ENCODE data around the gene PIGQ.

The PIGQ gene

DNA sequence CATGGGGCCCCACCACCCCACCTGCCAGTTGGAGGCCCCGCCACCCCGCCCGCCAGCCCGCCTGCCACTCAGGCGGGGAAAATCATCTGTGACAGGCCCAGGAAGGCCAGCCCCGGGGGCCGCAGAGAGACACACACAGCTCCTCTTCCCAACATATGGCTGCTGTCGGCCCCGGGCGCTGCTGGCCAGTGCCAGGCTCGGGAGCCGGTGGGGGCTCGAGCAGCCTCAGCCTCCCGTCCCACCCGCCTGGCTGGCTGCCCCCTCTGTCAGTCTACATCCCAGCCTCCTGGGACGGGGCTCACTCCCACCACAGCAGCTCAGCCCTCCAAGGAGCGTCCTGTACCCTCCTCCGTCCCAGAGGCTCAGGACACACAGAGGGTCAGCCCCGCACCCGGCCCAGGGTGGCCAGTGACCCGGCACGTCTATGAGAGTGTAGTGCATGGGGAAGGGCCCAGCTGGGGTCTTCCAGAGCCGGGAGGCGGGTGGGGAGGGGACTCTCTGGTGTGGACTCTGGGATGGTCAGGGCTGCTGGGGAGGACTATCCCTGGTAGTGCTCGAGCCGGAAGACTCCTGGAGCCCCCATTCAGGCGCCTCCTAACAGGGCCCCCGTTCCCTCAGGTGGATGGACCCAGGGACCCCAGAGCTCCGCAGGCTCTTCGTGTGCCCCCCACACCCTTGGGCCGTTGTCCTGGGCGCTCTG lies 13.1 kb upstream of the PIGQ start:
- DNase-seq (ENCODE audit: low read depth in 2 of 2): no peak
- TF ChIP-seq, protein P1, sequence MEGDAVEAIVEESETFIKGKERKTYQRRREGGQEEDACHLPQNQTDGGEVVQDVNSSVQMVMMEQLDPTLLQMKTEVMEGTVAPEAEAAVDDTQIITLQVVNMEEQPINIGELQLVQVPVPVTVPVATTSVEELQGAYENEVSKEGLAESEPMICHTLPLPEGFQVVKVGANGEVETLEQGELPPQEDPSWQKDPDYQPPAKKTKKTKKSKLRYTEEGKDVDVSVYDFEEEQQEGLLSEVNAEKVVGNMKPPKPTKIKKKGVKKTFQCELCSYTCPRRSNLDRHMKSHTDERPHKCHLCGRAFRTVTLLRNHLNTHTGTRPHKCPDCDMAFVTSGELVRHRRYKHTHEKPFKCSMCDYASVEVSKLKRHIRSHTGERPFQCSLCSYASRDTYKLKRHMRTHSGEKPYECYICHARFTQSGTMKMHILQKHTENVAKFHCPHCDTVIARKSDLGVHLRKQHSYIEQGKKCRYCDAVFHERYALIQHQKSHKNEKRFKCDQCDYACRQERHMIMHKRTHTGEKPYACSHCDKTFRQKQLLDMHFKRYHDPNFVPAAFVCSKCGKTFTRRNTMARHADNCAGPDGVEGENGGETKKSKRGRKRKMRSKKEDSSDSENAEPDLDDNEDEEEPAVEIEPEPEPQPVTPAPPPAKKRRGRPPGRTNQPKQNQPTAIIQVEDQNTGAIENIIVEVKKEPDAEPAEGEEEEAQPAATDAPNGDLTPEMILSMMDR (IDR thresholded peaks at IDR 0.05; ENCODE audit: low read depth, low read length): no peak
- no peak overlapping the region for H3K4me3 ChIP-seq (replicated peaks in 1 of 2; ENCODE audit: low read depth in 2 of 2, low read length in 2 of 2)

DNA sequence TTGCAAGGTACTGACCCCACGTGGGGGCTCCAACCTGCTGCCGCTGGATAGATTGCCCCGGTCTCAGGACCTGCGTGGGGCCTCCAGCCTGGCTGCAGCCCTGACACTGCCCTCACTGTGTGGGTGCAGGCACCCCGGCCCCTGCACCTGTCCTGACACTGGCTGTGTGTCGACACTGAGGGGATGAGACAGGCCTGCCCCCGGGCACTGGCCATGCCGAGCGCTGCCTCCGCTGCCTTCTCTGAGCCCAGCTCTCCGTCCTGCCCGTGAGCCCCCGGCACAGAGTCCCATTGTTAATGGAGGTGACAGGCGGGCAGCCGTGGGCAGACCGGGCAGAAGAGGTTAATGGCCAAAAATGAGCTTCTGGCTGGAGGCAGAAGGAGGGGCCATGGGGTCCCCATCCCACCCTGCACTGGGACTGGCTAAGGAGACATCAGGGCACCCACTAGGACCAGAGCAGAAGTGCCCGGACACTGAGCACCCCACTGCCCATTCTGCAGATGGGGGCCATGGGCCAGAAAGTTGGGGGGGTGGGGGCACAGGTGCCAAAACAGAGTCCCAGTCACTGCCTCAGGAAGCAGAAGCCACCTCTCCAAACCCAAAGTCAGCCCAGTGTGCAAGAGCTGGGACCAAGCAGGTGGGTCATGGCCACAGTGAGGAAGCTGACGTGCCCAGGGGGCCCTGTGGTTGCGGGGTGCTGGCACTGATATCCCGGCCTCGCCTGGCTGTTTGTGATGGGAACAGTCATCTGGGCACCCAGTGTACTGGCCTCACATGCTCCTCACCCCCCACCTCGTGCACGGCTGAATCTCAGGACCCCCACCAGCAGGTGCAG lies 12.1 kb upstream of the PIGQ start:
- no peak for DNase-seq (ENCODE audit: low read depth in 2 of 2)
- H3K4me3 ChIP-seq (replicated peaks in 1 of 2; ENCODE audit: low read depth in 2 of 2, low read length in 2 of 2): no peak overlapping the region
- TF ChIP-seq, protein P1 (IDR thresholded peaks at IDR 0.05; ENCODE audit: low read depth, low read length): no peak

DNA sequence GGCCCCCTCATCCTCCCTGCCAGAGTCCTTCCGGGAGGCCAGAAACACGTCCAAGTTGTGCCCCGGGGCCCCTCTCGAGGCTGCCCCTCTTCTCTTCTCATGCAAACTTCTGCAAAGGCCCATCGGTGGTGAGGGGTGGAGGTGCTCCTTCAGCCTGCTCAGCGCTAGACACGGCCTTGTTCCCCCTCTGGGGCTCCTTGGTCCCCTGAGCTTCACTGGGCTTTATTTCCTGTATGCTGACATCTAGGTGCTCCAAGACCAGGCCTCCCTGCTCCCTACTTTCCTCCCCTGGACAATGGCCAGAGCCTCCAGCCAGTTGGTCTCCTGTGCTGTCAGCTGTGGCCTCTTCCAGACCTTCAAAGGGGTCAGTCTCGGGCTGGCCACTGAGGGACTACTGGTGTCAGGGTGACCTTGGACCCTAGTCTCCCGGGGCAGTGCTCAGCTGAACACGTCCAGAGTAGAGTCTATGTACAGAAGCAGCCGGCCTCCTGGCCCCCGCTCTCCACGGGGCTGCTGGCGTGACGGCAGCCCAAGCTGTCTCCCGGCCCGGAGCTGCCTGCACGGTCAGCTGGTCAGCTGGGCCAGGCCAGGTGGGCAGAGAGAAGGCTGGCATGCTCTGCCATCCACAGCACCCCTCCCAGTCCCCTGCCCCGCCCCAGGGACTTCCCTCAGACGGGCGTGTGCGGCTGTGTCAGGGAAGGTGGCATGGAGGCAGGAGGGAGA lies 11.3 kb upstream of the PIGQ start:
- H3K4me3 ChIP-seq (replicated peaks in 1 of 2; ENCODE audit: low read depth in 2 of 2, low read length in 2 of 2): no peak overlapping the region
- TF ChIP-seq, protein P1 (IDR thresholded peaks at IDR 0.05; ENCODE audit: low read depth, low read length): no peak
- DNase-seq (ENCODE audit: low read depth in 2 of 2): no peak

DNA sequence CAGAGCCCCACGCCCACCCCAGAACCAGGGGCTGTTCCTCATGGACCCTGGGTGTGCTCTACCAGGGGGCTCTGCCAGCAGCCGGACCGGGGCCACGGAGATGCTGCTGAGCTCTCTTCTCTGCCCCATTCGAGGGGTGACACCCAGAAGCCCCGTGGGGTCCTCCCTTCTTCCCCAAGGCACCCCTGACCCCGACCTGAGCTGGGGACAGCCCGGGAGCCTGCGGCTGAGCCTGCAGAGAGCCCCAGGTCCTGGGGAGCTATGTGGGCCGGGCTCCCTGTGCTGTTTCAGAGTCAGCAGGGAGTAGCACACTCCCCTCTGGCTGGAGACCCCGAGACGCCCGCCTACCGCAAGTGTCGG lies 10.8 kb upstream of the PIGQ start:
- DNase-seq (ENCODE audit: low read depth in 2 of 2): no peak
- TF ChIP-seq, protein P1 (IDR thresholded peaks at IDR 0.05; ENCODE audit: low read depth, low read length): no peak
- no peak overlapping the region for H3K4me3 ChIP-seq (replicated peaks in 1 of 2; ENCODE audit: low read depth in 2 of 2, low read length in 2 of 2)

DNA sequence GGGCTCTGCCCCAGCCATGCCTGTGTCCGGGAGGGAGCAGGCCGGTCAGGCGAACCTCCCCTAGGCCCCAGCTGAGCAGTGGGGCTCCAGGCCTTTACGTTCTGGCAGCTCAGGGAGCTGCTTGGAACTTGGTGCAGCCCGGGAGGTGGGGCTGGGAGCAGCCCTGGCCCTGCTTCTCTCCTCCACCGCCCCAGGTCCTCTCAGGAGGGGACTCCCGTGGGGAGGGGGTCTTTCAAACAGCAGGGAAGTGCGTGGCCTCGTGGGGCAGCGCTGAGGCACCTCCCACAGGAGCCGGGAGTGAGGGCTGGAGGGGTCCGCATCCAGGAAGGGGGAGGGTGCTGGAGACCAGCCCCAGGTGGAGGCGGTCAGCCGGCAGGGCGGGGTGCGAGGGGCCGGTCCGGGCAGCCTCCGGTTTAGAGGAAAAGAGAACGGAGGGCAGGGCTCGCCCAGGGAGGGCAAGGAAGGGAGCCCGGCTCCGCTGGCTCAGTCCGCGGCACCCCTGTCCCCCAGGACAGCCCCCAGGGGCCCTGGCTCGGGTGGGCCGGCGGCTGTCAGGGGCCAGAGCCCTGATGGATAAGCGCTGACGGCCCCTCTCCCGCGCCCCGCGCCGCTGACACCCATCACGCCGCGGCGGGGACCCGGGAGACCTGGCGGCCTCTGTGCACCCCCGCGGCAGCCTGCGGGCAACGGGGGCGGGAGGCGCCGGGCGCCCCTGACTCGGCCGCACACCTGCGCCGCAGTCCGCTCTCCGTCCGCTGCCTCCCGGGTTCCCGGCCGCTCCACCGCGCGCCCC lies 10.2 kb upstream of the PIGQ start:
- H3K4me3 ChIP-seq (replicated peaks in 1 of 2; ENCODE audit: low read depth in 2 of 2, low read length in 2 of 2): no peak overlapping the region
- no peak for DNase-seq (ENCODE audit: low read depth in 2 of 2)
- TF ChIP-seq, protein P1 (IDR thresholded peaks at IDR 0.05; ENCODE audit: low read depth, low read length): no peak

DNA sequence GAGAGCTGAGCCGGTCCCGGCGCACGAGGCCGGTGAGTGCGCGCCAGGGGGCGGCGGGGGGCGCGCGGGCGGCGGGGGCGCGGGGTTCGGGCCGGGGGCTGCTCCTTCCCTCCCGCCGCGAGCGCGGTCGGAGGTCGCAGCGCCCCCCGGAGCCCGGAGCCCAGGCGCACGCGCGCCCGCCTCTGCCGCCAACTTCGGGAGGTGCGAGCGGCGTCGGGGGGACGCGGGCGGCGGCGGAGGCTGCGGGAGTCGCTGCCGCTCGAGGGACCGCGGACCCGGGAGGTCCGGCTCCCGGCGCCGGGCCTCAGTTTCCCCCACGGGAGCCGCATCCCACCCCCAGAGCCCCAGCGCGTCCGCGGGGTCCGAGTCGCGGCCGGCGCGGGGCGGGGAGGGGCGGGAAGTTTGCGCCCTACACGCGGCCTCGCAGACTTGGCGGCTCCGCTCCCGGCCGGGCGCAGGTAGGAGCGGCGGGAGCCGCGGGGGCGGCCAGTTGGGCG lies 9.5 kb upstream of the PIGQ start, which contains the start of gene PRR35:
PRR35 (plus strand) TSS at position 191 of the 497 bp plus-strand sequence. CDS start 2,901 bp downstream, outside the sequence.
- TF ChIP-seq, protein P1 (IDR thresholded peaks at IDR 0.05; ENCODE audit: low read depth, low read length): no peak
- no peak within 1 kb of the TSS for H3K4me3 ChIP-seq (replicated peaks in 1 of 2; ENCODE audit: low read depth in 2 of 2, low read length in 2 of 2)

More for the DNA sequence above, 9.5 kb upstream of the PIGQ start, which contains the start of gene PRR35:
- no peak for DNase-seq (ENCODE audit: low read depth in 2 of 2)

All from cardiac fibroblast (primary cell).